K562 (cell line): ENCODE results near the gene RNFT2.

ENCODE experiments used
- CBX1 ChIP-seq: sonication (generic); IDR thresholded peaks from 2 replicates; pipeline ENCODE4 v1.6.1; 2016; ENCODE audit warnings: antibody characterized with exemption, low read depth, mild to moderate bottlenecking
- CREM ChIP-seq: IDR thresholded peaks from 2 replicates; pipeline ENCODE4 v1.6.1; 2014; ENCODE audit warnings: antibody characterized with exemption, low read depth

DNA sequence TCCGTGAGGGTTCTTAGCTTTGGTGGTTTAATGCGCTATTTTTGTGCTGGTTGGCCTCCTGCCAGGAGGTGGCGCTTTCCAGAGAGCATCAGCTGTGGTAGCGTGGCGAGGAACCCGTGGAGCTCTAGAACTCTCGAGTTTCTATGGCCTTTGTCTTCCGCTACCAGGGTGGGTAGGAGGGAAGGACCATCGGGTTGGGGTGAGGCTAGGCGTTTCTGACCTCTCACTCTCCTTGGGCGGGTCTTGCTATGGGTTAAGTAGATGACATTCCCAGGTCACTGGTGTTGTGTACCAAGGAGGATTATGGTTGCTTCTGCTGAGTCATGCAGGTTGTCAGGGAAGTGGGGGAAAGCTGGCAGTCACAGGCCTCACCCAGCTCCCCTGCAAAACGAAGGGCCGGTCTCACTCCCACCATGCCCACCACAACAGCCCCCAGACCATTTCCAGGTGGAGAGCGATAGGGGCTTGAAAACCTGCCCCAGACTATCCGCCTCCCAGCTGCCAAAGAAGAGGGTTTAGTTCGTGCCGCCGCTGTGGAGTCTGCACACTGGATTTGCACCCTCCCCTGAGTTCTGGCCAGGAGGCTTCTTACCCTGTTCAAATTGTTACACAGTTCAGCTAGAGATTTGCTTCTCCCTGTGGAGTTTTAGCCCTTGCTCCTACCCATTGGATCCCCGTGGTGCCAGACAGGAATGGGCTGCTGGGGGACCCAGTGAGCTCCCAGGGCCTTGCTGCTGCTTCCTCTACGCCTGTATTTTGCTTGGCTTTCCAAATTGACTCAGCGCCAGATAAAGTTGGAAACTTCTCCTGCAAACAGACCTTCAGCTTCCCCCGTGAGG, 21.9 kb downstream of the RNFT2 start:
- TF ChIP-seq CREM (peak; percentile 61; the same call in 1 of the 2 replicates), CBX1 (no peak)
